HK-2 (cell line): ENCODE data around the gene RHBDD1.
A peak's percentile ranks its signal among the peaks of the same experiment; 100 is the strongest.

Experiments
- DNase-seq: peaks from one replicate; pipeline ENCODE4 v3.0.0-alpha.2; 2018; ENCODE audit not compliant: unreplicated experiment

RHBDD1 gene

DNA sequence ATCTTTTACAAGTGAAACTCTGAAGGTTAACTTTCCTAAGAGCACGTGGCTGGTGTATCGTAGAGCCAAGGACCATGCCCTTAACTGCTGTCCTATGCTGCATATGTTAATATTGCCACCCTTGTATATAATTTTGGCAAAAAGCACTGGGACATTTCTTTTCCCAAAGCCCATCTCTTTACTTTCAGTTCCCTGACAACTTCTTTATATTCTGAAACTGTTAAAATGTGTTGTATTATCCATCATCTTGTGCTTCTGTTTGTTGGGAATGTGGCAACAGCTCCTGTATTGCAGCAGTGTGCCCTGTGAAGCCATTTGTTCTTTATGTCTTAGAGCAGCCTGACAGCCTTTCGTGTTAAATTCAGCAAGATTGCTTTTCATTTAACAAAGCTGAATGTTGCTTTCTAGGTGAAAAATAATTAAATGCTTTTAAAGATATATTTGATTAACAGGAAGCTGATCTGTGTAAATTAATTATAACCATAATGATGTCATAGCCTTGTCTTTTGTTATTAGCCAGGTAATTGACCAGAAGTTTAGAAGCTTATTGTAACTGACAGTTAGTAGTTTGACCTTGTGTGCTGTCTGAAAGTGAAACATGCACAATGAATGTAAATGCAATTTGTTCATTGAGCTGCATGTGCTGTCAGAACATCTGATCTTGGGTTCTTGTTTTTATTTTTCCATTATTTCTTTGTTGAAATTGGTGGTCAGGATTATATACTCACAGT is 9.7 kb downstream of the RHBDD1 start:
- no peak for DNase-seq

DNA sequence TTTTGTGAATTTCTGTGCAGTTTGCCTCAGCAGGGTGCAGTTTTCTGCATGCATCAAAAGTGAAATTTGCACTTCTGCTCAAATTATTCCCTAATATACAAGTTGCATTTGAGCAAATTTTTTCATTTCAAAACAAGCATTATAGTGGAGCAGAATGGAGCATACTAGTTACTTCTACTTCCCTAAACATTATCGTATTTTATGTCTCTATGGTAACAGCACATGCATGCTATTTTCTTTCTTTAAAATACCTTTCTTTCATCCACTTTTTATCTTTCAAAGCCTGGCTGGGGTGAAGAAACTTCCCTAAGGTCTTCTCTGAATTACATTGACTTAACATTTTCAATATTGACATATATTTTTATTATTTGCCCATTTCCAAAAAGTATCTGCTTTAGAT is 11.2 kb downstream of the RHBDD1 start:
- no peak for DNase-seq

DNA sequence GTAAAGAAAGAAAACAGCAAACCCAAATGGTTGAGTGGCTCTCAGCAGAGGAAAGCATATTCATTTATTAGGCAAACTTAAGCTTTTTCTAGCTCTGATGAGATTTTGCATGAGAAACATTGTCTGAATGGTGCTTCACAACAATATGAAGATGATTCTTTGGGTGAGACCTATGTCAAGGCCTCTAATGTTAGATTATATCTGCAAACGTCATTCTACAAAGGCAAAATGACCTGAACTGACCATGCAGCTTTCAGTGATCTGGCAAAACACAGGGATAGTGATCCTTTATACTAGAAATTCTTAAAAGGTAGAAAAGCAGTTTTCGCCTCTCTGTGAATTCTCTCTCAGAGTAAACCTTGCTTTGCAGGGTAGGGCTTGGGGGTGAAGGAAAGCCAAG is 11.7 kb downstream of the RHBDD1 start:
- DNase-seq = no peak

GRCh38 chr2:226849349-226849748 is 13.5 kb downstream of the RHBDD1 start:
- DNase-seq = no peak

- DNase-seq = no peak
These were observed 14.2 kb downstream of the RHBDD1 start for GRCh38 chr2:226850024-226850423.

- no peak for DNase-seq
These were observed 19.9 kb downstream of the RHBDD1 start for GRCh38 chr2:226855787-226856186.

GRCh38 chr2:226860087-226860486 is 24.2 kb downstream of the RHBDD1 start:
- DNase-seq = no peak

- DNase-seq = peak; percentile 7
These were observed 26.8 kb downstream of the RHBDD1 start for GRCh38 chr2:226862623-226863022.

DNA sequence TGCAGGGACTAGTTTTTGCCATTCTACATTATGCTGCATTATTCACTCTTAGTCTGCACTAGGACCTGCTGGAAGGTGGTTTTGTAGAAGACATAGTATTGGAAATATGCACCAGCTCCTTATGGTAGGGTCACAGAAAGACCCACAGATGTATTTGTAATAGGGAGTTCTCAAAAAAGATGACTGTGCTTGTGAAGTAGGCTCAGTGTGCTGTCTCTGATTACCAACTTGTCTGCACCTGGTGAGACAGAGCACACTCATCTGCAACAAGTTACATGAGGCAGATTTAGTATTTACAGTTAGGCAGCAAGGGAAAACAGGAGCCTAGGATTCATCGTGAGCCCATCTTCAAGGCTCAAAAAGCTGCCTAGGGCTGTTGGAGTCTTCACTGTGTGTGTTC is 29.4 kb downstream of the RHBDD1 start:
- no peak for DNase-seq

GRCh38 chr2:226865710-226866109 is 29.9 kb downstream of the RHBDD1 start:
- DNase-seq = no peak

DNA sequence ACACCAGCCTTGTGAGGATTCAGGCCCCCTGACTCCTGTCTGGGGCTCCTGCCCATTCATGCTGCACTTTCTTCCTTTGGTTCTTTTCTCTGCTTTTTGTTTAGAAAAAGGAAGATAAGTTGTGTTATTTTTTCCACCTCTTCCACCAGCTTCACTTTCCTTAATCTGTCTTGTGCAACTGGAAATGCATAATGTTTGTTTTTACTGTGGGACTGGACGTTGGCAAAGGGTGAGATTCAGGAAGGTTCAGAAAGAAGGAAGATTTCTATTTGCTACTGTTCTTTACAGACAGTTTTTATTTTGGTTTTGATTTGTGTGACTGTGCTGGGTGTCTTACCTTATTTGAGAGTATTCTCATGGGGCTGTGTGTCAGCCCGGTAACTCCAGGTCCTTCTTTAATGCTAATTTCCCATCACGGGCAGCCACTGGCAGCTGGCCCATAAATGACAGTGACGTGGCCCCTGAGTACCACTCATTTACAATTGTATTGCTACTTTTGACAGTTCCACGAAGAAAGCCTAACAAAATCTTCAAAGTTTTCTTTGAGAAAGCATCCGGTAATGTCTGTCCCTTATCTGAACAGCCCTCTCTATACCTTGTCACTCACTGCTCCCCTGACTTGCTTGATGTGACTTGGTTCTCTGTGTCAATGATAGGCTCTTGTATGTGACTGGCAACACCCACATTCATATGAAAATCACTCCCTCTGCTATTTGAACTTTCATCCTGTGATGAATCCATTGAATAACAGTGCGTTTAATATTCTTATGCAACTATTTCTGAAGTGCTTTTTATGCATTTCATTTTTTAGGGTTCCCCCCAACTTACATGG is 32.7 kb downstream of the RHBDD1 start:
- no peak for DNase-seq

DNA sequence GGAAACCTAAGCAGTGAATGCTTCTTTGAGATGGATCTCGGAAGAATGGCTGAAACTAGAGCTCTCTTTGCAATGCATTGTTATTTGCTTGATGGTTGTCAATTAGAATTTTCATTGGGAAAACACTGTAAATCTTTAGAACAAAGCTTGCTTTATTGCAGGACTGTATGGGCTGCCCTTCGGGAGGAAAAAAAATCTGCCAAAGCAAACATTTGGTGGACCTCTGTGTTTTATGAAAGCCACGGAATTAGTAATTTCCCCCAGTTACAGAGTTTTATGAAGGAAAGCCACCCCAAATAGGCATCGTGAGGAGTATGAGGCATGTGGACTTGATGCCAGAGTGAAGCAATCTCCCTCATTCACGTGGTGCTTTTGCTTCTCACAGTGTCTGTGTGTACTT is 33.5 kb downstream of the RHBDD1 start:
- no peak for DNase-seq

DNA sequence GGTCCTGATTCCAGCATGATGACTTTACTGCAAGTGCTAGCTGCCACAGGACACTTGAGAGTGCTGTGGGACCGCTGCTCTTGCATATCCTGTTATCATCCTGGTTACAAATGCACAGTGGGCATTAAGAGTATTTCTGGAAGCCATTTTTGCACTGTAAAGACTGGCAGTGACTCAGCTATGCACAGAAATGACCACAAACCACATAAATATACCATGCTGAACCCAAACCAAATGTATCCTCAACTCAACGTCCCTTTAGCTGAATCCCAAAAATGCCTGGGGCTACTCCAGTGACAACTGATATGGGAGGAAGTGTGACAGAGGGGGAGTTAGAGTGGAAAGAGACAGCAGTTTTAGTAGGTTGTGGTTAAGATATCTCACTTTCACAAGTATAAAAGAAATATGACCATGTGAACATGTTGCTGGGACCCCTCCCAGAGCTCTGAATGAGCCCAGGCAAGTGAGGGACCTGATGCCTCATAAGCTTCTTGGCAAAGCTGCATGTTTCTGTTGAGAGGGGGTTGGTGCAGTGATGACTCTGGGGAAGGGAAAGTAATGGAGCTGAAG is 37.3 kb downstream of the RHBDD1 start:
- DNase-seq = no peak

GRCh38 chr2:226873826-226874225 is 38.0 kb downstream of the RHBDD1 start:
- DNase-seq = no peak

- no peak for DNase-seq
These were observed 38.9 kb downstream of the RHBDD1 start for GRCh38 chr2:226874749-226875148.

- no peak for DNase-seq
These were observed 39.8 kb downstream of the RHBDD1 start for GRCh38 chr2:226875438-226876225.

DNA sequence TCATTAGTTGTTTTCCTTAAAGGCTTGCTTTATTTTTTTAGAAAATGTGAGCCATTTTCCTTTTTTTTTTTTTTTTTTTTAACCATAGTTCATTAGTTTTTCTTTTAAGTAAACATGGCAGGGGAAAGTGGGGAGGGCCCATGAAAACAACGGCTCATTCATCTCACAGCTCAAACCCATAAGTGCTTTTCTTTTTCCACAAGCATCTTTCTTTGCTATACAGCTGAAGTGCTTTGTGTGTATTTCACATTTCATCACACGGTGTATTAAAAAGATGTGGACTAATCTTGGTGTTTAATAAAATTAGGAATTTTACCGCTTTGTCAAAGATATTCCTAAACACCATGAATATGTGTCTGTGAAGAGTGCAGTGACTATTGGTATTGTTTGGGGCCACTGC is 41.6 kb downstream of the RHBDD1 start:
- DNase-seq = no peak

DNA sequence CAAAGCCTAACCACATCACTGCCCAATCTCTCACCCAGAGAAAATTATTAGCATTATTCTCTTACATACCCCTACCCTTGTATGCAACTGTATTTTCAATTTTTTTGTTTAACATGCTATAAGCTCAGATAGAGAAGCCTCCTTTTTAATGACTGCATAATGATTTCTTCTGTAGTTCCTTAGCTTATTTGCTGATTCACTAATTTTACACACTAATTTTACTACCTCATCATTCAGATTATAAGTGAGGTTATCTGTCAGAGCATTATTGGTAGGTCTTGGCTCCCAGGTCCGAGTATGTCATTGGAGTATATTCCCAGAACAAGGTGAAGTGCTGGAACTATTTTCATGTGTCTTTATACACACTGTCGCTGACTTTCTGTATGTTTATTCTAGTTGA is 45.4 kb downstream of the RHBDD1 start:
- no peak for DNase-seq

DNA sequence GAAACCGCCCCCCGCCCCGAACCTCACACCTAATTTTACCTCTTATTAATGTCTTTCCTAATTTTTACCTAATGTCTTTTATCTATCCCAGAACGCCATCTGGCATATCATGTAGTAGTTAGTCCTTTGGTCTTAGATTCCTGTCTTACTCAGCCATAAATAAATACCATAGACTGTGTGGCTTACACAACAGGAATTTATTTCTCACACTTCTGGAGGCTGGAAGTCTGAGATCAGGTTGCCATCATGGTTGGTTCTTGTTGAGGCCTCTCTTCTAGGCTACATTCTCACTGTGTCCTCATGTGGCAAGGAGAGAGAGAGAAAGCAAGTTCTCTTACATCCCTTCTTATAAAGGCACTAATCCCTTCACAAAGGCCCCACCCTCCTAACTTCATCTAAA is 46.8 kb downstream of the RHBDD1 start:
- no peak for DNase-seq

DNA sequence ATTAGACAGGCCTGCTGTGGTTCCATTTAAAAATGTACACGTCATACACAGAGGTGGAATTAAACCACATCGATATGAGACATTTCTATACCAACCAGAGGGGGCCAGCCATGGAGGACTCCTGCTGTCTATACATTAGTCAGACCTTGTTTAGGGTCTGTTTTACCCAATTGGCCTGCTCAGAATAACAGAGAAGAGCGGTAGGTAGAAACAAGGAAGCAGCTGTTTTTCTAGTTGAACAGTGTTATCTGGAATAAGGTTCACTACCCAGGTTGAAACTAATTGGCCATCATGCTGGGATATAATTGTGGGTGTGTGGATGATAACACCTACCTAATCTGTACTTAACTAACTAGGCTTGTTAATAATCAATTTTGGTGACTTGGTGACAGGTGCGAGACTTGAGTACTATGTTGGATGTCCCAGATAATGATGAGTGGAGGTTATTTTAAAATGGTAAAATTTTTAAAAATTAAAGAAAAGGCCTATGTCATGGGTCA is 47.5 kb downstream of the RHBDD1 start:
- DNase-seq = no peak

- no peak for DNase-seq
These were observed 48.3 kb downstream of the RHBDD1 start for GRCh38 chr2:226884166-226884565.
